Left lung (tissue), 14 donors: ENCODE results near the gene IRF5. TPM values are rescaled to one million over a fixed set of nuclear protein-coding genes. Genes with fewer than 3 reads are reported as not detected.

ENCODE experiments used
- ATAC-seq: fragments of 200-7000 bp; cut with Tn5 transposase; one replicate; pipeline ENCODE4 v1.9.1; 2020; ENCODE audit warnings: moderate library complexity
- DNase-seq, 4 donors: peaks; one replicate each; pipeline ENCODE4 v3.0.0-alpha.2; 2013 to 2020
- H3K27ac ChIP-seq, 2 donors: fragments of 200-600 bp; sonication (generic) in 1 of 2; one replicate each; pipeline versions ENCODE4 v1.5.0 to v1.8.0; 2020 to 2021
- H3K27me3 ChIP-seq, 2 donors: fragments of 200-600 bp; sonication (generic) in 1 of 2; one replicate each; pipeline versions ENCODE4 v1.5.0 to v1.8.0; 2020 to 2021
- H3K36me3 ChIP-seq, 2 donors: fragments of 200-600 bp; sonication (generic) in 1 of 2; one replicate each; pipeline versions ENCODE4 v1.5.0 to v1.8.0; 2020 to 2021
- H3K4me1 ChIP-seq, 2 donors: fragments of 200-600 bp; one replicate each; pipeline ENCODE4 v1.8.0; 2021
- H3K4me3 ChIP-seq, 2 donors: fragments of 200-600 bp; sonication (generic) in 1 of 2; one replicate each; pipeline versions ENCODE4 v1.5.0 to v1.8.0; 2020 to 2021; ENCODE audit warnings: mild to moderate bottlenecking in 1 of 2
- H3K9me3 ChIP-seq, 2 donors: fragments of 200-600 bp; sonication (generic) in 1 of 2; one replicate each; pipeline versions ENCODE4 v1.5.0 to v1.8.0; 2020 to 2021
- intact Hi-C, 2 donors: fragments of 100-400 bp; cut with DNase I; formaldehyde crosslinking; loops; one replicate each; pipeline versions ENCODE4 v1.11.2 to v1.14.2; 2022
- long read RNA-seq, 12 donors: library from polyadenylated mRNA in 2 of 12; unstranded in 2 of 12; transcript quantifications; one replicate each; pipeline ENCODE4 v2.0.0 and lab custom pipeline, GENCODE V29; 2019 to 2026
- polyA plus RNA-seq, 6 donors: library from polyadenylated mRNA; unstranded; fragments of 120-200 nt; gene quantifications; one replicate each; pipeline ENCODE4 v1.2.1, GENCODE V29; 2013; ENCODE audit not compliant: insufficient read length in 6 of 6
- total RNA-seq, 2 donors: library from RNA; stranded (reverse); fragmentation: NEBNext Ultra II Directional; extraction: Animal tissue kit (Norgen Biotek cat#: 25700); gene quantifications; one replicate each; pipeline ENCODE4 v1.2.1, GENCODE V29; 2021
- TF ChIP-seq, protein P1 (sequence below), 2 donors: fragments of 200-600 bp; sonication (generic) in 1 of 2; IDR thresholded peaks; one replicate each; pipeline versions ENCODE4 v1.5.0 to v1.8.0; 2021; ENCODE audit warnings: antibody characterized with exemption in 2 of 2
- donor health status: DM: no; HTN: yes; CAD: no.
- donor health status: DM: no; HTN: no; CAD: no.

The IRF5 gene
- total RNA-seq (10 to 100 TPM; 18.2 to 35.5 TPM), polyA plus RNA-seq (1 to 10 TPM; 1.7 to 3.2 (median 2.0) TPM)
- long read RNA-seq, donor 1, partial matches to known transcripts = 0 of 1 reads
- long read RNA-seq, donor 1, other reads (novel, unspliced or antisense) = 0 of 1 reads
- long read RNA-seq, donor 2, partial matches to known transcripts = 0 of 1 reads
- long read RNA-seq, donor 2, other reads (novel, unspliced or antisense) = 0 of 1 reads
- long read RNA-seq, donor 3 = 0 reads
- long read RNA-seq, donor 4, partial matches to known transcripts = 0 of 1 reads
- long read RNA-seq, donor 4, other reads (novel, unspliced or antisense) = 1 of 1 reads
- long read RNA-seq, donor 5 = 0 reads
- long read RNA-seq, donor 6, partial matches to known transcripts = 0 of 1 reads
- long read RNA-seq, donor 6, other reads (novel, unspliced or antisense) = 0 of 1 reads
- long read RNA-seq, donor 7 = 0 reads
- long read RNA-seq, donor 8 = 0 reads
- long read RNA-seq, donor 9 = 0 reads
- long read RNA-seq, donor 10, partial matches to known transcripts = 0 of 2 reads
- long read RNA-seq, donor 10, other reads (novel, unspliced or antisense) = 0 of 2 reads
- long read RNA-seq, donor 11, partial matches to known transcripts = 60 of 68 reads
- long read RNA-seq, donor 11, other reads (novel, unspliced or antisense) = 5 of 68 reads
- long read RNA-seq, donor 12, partial matches to known transcripts = 0 of 1 reads
- long read RNA-seq, donor 12, other reads (novel, unspliced or antisense) = 0 of 1 reads

DNA sequence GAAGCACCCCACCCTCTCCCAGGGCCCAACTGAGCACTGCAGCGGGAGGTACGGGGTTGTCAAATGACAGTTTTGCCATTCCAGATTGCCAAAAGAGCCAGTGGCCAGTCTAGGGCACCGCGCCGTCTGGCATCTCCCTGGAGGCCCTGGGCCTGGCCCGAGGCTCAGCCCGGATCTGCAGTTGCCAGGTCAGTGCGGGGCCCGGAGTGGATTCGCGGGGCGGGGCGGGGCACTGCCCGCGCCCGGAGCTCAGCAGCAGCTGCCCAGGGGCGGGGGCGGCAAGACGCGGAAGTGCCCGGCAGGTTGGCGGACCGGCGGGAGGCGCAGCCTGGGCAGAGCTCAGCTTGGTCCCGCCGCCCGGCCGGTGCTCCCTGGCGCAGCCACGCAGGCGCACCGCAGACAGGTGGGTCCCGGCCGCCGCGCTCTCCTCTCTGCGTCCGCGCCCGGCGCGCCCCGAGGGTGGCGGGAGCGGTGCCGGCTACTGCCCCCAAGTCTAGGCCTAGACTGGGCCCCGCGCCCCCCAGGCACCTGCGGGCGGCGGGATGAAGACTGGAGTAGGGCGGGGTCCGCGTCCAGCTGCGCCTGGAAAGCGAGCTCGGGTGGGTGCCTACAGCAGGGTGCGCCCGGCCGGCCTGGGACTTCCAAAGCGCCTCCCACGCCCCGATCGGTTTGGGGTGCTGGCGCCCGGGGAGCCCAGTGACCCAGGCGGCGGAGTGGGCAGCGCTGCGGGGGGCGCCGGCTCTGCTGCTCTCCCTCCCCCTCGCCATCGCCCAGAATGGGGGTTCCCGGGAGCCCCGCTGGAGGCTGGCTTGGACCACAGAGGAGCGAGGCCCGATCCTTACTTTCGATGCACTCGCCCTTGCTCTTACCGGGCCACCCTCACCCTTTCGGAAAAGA, at the start of gene IRF5:
TSS of gene IRF5 (plus strand) at position 281 of the 897 bp plus-strand sequence. CDS start 4,155 bp downstream, outside the sequence.
- TF ChIP-seq, protein P1, sequence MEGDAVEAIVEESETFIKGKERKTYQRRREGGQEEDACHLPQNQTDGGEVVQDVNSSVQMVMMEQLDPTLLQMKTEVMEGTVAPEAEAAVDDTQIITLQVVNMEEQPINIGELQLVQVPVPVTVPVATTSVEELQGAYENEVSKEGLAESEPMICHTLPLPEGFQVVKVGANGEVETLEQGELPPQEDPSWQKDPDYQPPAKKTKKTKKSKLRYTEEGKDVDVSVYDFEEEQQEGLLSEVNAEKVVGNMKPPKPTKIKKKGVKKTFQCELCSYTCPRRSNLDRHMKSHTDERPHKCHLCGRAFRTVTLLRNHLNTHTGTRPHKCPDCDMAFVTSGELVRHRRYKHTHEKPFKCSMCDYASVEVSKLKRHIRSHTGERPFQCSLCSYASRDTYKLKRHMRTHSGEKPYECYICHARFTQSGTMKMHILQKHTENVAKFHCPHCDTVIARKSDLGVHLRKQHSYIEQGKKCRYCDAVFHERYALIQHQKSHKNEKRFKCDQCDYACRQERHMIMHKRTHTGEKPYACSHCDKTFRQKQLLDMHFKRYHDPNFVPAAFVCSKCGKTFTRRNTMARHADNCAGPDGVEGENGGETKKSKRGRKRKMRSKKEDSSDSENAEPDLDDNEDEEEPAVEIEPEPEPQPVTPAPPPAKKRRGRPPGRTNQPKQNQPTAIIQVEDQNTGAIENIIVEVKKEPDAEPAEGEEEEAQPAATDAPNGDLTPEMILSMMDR (IDR thresholded peaks at IDR 0.05) = no peak
- Histone ChIP-seq H3K4me3 (peak within 1 kb of the TSS; percentile 51 to 76), H3K36me3 (no peaks in the 10 kb centered on the region), H3K27ac (peak within 1 kb of the TSS; percentile 76 to 89), H3K4me1 (peaks cover 0 to 78% of the 10 kb centered on the region in 2 donors), H3K9me3 (no peaks in the 10 kb centered on the region), H3K27me3 (peaks cover 7 to 53% of the 10 kb centered on the region in 2 donors)
- intact Hi-C loops = no loop called here
- ATAC-seq = peak; percentile 72
- DNase-seq = peak in 2 of 4 donors; percentile 82 to 97

GRCh38 chr7:128888039-128888755, 49.5 kb upstream of the IRF5 start:
- H3K4me3 ChIP-seq = no peak overlapping the region
- ATAC-seq = no peak
- H3K27ac ChIP-seq = no peak overlapping the region
- TF ChIP-seq, protein P1 (IDR thresholded peaks at IDR 0.05) = no peak
- no peaks in the 10 kb centered on the region for H3K36me3 ChIP-seq
- no peak for DNase-seq
- peaks cover 0 to 8% of the 10 kb centered on the region in 2 donors for H3K4me1 ChIP-seq
- no peaks in the 10 kb centered on the region for H3K9me3 ChIP-seq
- intact Hi-C loops = no loop called here
- H3K27me3 ChIP-seq = peaks cover 0 to 72% of the 10 kb centered on the region in 2 donors

DNA sequence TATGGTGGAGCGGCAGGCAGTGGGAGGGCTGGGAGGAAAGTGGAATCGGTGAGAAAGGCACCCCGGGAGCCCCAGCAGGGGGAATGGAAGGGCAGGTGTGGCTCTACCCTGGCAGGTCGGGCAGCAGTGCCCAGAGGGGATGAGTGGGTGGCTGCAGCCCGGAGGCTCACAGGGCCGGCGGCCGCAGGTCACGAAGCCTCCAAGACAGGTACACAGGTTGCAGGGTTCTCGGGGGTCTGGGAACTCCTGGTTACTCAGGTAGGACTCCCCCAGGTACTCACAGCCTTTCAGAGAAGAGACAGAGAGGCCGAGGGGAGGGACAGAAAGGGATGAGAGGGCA, 49.0 kb upstream of the IRF5 start:
- Histone ChIP-seq H3K9me3 (no peaks in the 10 kb centered on the region), H3K4me1 (peaks cover 0 to 8% of the 10 kb centered on the region in 2 donors), H3K27ac (no peak overlapping the region), H3K36me3 (no peaks in the 10 kb centered on the region), H3K27me3 (peaks cover 0 to 74% of the 10 kb centered on the region in 2 donors), H3K4me3 (no peak overlapping the region)
- no peak for ATAC-seq
- TF ChIP-seq, protein P1 (IDR thresholded peaks at IDR 0.05) = no peak
- intact Hi-C loops = no loop called here
- DNase-seq = no peak

- no peak for DNase-seq
- Histone ChIP-seq H3K9me3 (no peaks in the 10 kb centered on the region), H3K4me1 (peaks cover 0 to 8% of the 10 kb centered on the region in 2 donors), H3K36me3 (no peaks in the 10 kb centered on the region), H3K27me3 (peaks cover 0 to 74% of the 10 kb centered on the region in 2 donors), H3K27ac (no peak overlapping the region), H3K4me3 (no peak overlapping the region)
- ATAC-seq = no peak
- TF ChIP-seq, protein P1 (IDR thresholded peaks at IDR 0.05) = no peak
- intact Hi-C loops = no loop called here
These were observed 48.6 kb upstream of the IRF5 start for GRCh38 chr7:128889121-128889520.
